OCI-LY7 (cell line): ENCODE measurements around the gene PNN. TPM values are rescaled to one million over a fixed set of nuclear protein-coding genes. Genes with fewer than 3 reads are reported as not detected.
"Not testable (repeated sequence)": the region's sequence is repeated elsewhere in the genome, so short reads cannot be mapped to it uniquely, and the experiment has no call there.

Source experiments
- BruUV-seq: library from RNA; stranded (reverse); fragments of 400-500 nt; replicated peaks from 2 replicates; lab custom pipeline; 2021; lab: Mats Ljungman, UMichigan
- CTCF ChIA-PET: fragments of 300-600 bp; sonication (Branson Sonifier 250); formaldehyde crosslinking; loops from one replicate; lab custom pipeline; 2022; ENCODE audit warnings: antibody characterized with exemption; ENCODE audit not compliant: unreplicated experiment; lab: Charles Lee
- POLR2A ChIA-PET: fragments of 300-600 bp; sonication (Branson Sonifier 250); formaldehyde crosslinking; loops from one replicate; lab custom pipeline; 2022; ENCODE audit warnings: antibody characterized with exemption; lab: Charles Lee
- DNase-seq: peaks from one replicate; pipeline ENCODE4 v3.0.0-alpha.2; 2015; ENCODE audit warnings: low spot score
- H2AFZ ChIP-seq: fragments of 200-600 bp; sonication (generic), shearing (Covaris generic); 2 replicates; pipeline ENCODE4 v1.6.1; 2014; ENCODE audit warnings: mild to moderate bottlenecking, antibody characterized with exemption, low read length, moderate library complexity
- H3K27ac ChIP-seq: fragments of 200-600 bp; sonication (generic); 2 replicates; pipeline ENCODE4 v1.5.1; 2014; ENCODE audit warnings: mixed run types, low read depth, mild to moderate bottlenecking, moderate library complexity, low read length, inconsistent platforms; ENCODE audit not compliant: poor library complexity, severe bottlenecking
- H3K36me3 ChIP-seq: fragments of 200-600 bp; sonication (generic); 2 replicates; pipeline ENCODE4 v1.6.1; 2014; ENCODE audit warnings: mild to moderate bottlenecking, antibody characterized with exemption, low read length, moderate library complexity, mixed read lengths; ENCODE audit not compliant: insufficient read depth
- H3K4me1 ChIP-seq: fragments of 200-600 bp; sonication (generic); 2 replicates; pipeline ENCODE4 v1.5.1; 2014; ENCODE audit warnings: mild to moderate bottlenecking, low read length; ENCODE audit not compliant: insufficient read depth, poor library complexity, severe bottlenecking
- H3K4me2 ChIP-seq: fragments of 200-600 bp; sonication (generic); 2 replicates; pipeline ENCODE4 v1.6.1; 2014; ENCODE audit warnings: mild to moderate bottlenecking, low read length
- H3K4me3 ChIP-seq: fragments of 200-600 bp; sonication (generic); 2 replicates; pipeline ENCODE4 v1.5.1; 2014; ENCODE audit warnings: mild to moderate bottlenecking, low read depth, low read length; ENCODE audit not compliant: poor library complexity, severe bottlenecking
- H3K79me2 ChIP-seq: fragments of 200-600 bp; sonication (generic); 2 replicates; pipeline ENCODE4 v1.6.1; 2016; ENCODE audit warnings: low read depth, mild to moderate bottlenecking, low read length, moderate library complexity, mixed read lengths; ENCODE audit not compliant: insufficient read depth
- H3K9me2 ChIP-seq: fragments of 200-600 bp; sonication (generic); 2 replicates; pipeline ENCODE4 v1.6.1; 2016; ENCODE audit warnings: mild to moderate bottlenecking, low read length, mixed read lengths; ENCODE audit not compliant: insufficient read depth
- H3K9me3 ChIP-seq: fragments of 200-600 bp; sonication (generic); 2 replicates; pipeline ENCODE4 v1.6.1; 2014; ENCODE audit warnings: mild to moderate bottlenecking, mixed run types, low read length, mixed read lengths
- H4K20me1 ChIP-seq: fragments of 200-600 bp; sonication (generic); 2 replicates; pipeline ENCODE4 v1.6.1; 2014; ENCODE audit warnings: mild to moderate bottlenecking, antibody characterized with exemption, low read length, moderate library complexity, mixed read lengths; ENCODE audit not compliant: insufficient read depth
- EZH2phosphoT487 ChIP-seq: fragments of 200-600 bp; sonication (generic); IDR thresholded peaks from 2 replicates; pipeline ENCODE4 v1.6.1; 2018; ENCODE audit warnings: low read depth, borderline replicate concordance, mild to moderate bottlenecking, mixed run types, antibody characterized with exemption, low read length, moderate library complexity, mixed read lengths
- intact Hi-C: fragments of 100-400 bp; cut with micrococcal nuclease; formaldehyde crosslinking; loops from one replicate; pipeline ENCODE4 v1.10.0; 2022; ENCODE audit not compliant: unreplicated experiment
- total RNA-seq, 2 experiments: library from RNA; depleted of rRNA in 1 of 2; stranded (reverse); fragments of >200 nt in 1 of 2; shearing (Covaris generic) in 1 of 2; gene quantifications; 2 replicates each; pipeline ENCODE4 v1.2.3, GENCODE V29; 2014 to 2022
- TF ChIP-seq, protein P1 (sequence below): fragments of 200-600 bp; sonication (generic); conservative IDR thresholded peaks from 2 replicates; pipeline ENCODE4 v1.5.1; 2014; ENCODE audit warnings: mild to moderate bottlenecking, antibody characterized with exemption, low read length, moderate library complexity, mixed read lengths

Gene PNN
- total RNA-seq, 2 experiments from 2014 or later: 93.5 to 214 TPM

DNA sequence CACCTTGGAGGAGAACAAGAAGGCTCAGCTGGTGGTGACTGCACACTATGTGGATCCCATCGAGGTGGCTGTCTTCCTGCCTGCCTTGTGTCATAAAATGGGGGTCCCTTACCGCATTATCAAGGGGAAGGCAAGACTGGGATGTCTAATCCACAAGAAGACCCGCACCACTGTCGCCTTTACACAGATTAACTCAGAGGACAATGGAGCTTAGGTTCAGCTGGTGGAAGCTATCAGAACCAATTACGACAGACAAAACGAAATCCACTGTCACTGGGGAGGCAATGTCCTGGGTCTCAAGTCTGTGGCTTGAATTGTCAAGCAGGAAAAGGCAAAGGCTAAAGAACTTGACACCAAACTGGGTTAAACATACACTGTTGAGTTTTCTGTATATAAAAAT lies 17.6 kb upstream of the PNN start:
- Histone ChIP-seq H2AFZ (no peak overlapping the region), H3K79me2 (peaks cover 22% of the 10 kb centered on the region), H3K9me3 (no peaks in the 10 kb centered on the region), H3K27ac (no peak overlapping the region), H3K36me3 (peaks cover 86% of the 10 kb centered on the region), H3K4me3 (no peak overlapping the region), H4K20me1 (no peaks in the 10 kb centered on the region), H3K4me2 (no peak overlapping the region), H3K9me2 (no peaks in the 10 kb centered on the region), H3K4me1 (no peaks in the 10 kb centered on the region)
- BruUV-seq: no TSS peak
- TF ChIP-seq EZH2phosphoT487: no peak
- TF ChIP-seq, protein P1, sequence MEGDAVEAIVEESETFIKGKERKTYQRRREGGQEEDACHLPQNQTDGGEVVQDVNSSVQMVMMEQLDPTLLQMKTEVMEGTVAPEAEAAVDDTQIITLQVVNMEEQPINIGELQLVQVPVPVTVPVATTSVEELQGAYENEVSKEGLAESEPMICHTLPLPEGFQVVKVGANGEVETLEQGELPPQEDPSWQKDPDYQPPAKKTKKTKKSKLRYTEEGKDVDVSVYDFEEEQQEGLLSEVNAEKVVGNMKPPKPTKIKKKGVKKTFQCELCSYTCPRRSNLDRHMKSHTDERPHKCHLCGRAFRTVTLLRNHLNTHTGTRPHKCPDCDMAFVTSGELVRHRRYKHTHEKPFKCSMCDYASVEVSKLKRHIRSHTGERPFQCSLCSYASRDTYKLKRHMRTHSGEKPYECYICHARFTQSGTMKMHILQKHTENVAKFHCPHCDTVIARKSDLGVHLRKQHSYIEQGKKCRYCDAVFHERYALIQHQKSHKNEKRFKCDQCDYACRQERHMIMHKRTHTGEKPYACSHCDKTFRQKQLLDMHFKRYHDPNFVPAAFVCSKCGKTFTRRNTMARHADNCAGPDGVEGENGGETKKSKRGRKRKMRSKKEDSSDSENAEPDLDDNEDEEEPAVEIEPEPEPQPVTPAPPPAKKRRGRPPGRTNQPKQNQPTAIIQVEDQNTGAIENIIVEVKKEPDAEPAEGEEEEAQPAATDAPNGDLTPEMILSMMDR: no peak
- no peak for DNase-seq
- CTCF ChIA-PET: no interaction called here
- intact Hi-C loops: loop anchor here (5.0 kb wide), 1 partner anchor 35 kb away; no protein-coding TSS in a partner anchor
- POLR2A ChIA-PET: interaction anchor here (1.0 to 1.9 kb wide), 3 partner anchors 13 to 38 kb away, joined by 3 to 7 read pairs (median 6); partner anchors contain the start of gene TRAPPC6B

DNA sequence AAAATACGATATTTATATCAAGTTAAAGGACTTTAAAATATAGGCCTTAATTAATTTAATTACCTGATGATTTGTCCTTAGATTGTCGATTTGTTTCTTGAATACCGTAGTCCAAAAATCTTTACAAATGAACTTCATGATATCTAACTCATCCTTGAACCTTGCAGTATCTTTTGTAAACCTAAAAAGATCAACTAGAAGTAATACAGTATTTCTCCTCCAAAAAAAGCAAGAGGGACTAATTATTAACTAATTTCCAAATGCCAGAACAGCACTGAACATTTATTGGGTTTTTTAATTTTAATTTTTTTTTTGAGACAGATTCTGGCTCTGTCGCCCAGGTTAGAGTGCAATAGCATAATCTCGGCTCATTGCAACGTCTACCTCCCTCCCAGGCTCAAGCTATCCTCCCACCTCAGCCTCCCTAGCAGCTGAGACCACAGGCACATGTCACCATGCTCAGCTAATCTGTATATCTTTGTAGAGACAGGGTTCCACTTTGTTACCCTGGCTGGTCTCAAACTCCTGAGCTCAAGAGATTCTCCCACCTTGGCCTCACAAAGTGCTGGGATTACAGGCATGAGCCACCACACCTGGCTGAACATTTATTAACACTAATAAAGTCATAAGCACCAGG lies 16.7 kb upstream of the PNN start:
- no peak for DNase-seq
- BruUV-seq: no TSS peak
- Histone ChIP-seq H3K9me2 (no peaks in the 10 kb centered on the region), H3K4me1 (no peaks in the 10 kb centered on the region), H3K36me3 (peaks cover 84% of the 10 kb centered on the region), H3K79me2 (peaks cover 23% of the 10 kb centered on the region), H3K27ac (no peak overlapping the region), H3K9me3 (no peaks in the 10 kb centered on the region), H2AFZ (no peak overlapping the region), H4K20me1 (no peaks in the 10 kb centered on the region), H3K4me3 (no peak overlapping the region), H3K4me2 (no peak overlapping the region)
- ChIA-PET CTCF (no interaction called here), POLR2A (interaction anchor here (0.6 to 1.9 kb wide), 7 partner anchors 8 to 44 kb away, joined by 3 to 7 read pairs (median 4); partner anchors contain the start of genes GEMIN2 and TRAPPC6B)
- TF ChIP-seq, protein P1: no peak
- no peak for TF ChIP-seq EZH2phosphoT487
- intact Hi-C loops: loop anchor here (5.0 kb wide), 1 partner anchor 36 kb away; no protein-coding TSS in a partner anchor

DNA sequence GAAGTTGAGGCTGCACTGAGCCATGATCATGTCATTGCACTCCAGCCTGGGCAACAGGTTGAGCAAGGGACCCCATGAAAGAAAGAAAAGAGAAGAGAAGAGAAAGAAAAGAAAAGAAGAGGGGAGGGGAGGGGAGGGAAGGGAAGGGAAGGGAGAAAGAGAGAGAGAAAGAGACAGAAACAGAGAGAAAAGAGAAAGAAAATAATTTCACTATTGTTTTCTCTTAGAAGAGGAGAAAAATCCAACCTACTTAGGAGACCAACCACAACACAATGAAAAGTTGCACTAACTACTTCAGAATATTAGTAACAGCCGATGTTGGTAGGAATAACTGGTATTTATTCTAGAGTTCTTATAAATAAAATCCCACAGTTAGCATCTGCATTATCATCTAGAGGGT lies 14.6 kb upstream of the PNN start:
- POLR2A ChIA-PET: interaction anchor here (0.6 to 2.0 kb wide), 3 partner anchors 10 to 66 kb away, joined by 3 to 11 read pairs (median 9); partner anchors contain the start of gene TRAPPC6B
- H4K20me1 ChIP-seq: no peaks in the 10 kb centered on the region
- CTCF ChIA-PET: no interaction called here
- no peak overlapping the region for H3K4me3 ChIP-seq
- H3K9me3 ChIP-seq: no peaks in the 10 kb centered on the region
- no peak overlapping the region for H3K27ac ChIP-seq
- no peak overlapping the region for H2AFZ ChIP-seq
- no peak for TF ChIP-seq EZH2phosphoT487
- TF ChIP-seq, protein P1: no peak
- intact Hi-C loops: no loop called here
- no peaks in the 10 kb centered on the region for H3K4me1 ChIP-seq
- no peak for DNase-seq
- H3K36me3 ChIP-seq: peaks cover 86% of the 10 kb centered on the region
- H3K79me2 ChIP-seq: peaks cover 33% of the 10 kb centered on the region
- no peaks in the 10 kb centered on the region for H3K9me2 ChIP-seq
- no TSS peak for BruUV-seq
- no peak overlapping the region for H3K4me2 ChIP-seq

DNA sequence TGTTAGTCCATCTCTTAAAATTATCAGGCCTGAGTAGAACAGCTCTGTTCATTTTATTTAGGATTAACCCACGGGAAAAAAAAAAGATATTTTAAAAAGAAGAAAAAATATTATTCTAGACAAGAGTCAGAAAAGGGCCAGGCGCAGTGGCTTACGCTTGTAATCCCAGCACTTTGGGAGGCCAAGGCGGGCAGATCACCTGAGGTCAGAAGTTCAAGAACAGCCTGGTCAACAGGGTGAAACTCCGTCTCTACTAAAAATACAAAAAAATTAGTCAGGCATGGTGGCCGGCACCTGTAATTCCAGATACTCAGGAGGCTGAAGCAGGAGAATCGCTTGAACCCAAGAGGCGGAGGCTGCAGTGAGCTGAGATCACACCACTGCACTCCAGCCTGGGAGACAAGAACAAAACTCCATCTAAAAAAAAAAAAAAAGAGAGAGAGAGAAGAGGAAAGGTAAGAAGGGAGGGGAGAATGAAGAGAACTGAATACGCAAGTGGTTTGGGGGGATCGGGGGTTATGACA lies 7.2 kb upstream of the PNN start:
- H3K4me3 ChIP-seq: peak overlapping the region; percentile 87
- DNase-seq, H2AFZ ChIP-seq, H3K9me2 ChIP-seq, H3K27ac ChIP-seq, CTCF ChIA-PET, H3K9me3 ChIP-seq, BruUV-seq, intact Hi-C loops, H4K20me1 ChIP-seq: not testable (repeated sequence)
- H3K4me1 ChIP-seq: peaks cover 41% of the 10 kb centered on the region
- peak overlapping the region; percentile 96 for H3K4me2 ChIP-seq
- peaks cover 42% of the 10 kb centered on the region for H3K36me3 ChIP-seq
- POLR2A ChIA-PET: interaction anchor here (0.8 to 1.1 kb wide), 6 partner anchors 10 to 262 kb away, joined by 3 to 4 read pairs (median 3); no protein-coding TSS in a partner anchor
- peaks cover 56% of the 10 kb centered on the region for H3K79me2 ChIP-seq
